Breast epithelium (tissue), 3 donors: ENCODE measurements around the gene IGF2BP1.

Experiments used
- CTCF ChIP-seq, 3 donors: fragments of 450-650 bp; IDR thresholded peaks; one replicate each; pipeline ENCODE4 v1.5.1; 2016 to 2017; ENCODE audit warnings: antibody characterized with exemption in 3 of 3, mild to moderate bottlenecking in 3 of 3, moderate library complexity in 3 of 3
- POLR2A ChIP-seq: fragments of 450-650 bp; IDR thresholded peaks from one replicate; pipeline ENCODE4 v1.6.1; 2016; ENCODE audit warnings: antibody characterized with exemption, mild to moderate bottlenecking, moderate library complexity

GRCh38 chr17:49093131-49093530 lies 95.9 kb downstream of the IGF2BP1 start:
- no peak for TF ChIP-seq CTCF (IDR thresholded peaks at IDR 0.05)
- TF ChIP-seq POLR2A, result no peak
